ENCODE results near the gene NFATC1. TPM values are rescaled to one million over a fixed set of nuclear protein-coding genes. Genes with fewer than 3 reads are reported as not detected.
A peak's percentile ranks its signal among the peaks of the same experiment; 100 is the strongest.

NFATC1 gene
- total RNA-seq, 4 donors from 2014 or later, result 2.1 to 41.3 (median 7.6) TPM

DNA sequence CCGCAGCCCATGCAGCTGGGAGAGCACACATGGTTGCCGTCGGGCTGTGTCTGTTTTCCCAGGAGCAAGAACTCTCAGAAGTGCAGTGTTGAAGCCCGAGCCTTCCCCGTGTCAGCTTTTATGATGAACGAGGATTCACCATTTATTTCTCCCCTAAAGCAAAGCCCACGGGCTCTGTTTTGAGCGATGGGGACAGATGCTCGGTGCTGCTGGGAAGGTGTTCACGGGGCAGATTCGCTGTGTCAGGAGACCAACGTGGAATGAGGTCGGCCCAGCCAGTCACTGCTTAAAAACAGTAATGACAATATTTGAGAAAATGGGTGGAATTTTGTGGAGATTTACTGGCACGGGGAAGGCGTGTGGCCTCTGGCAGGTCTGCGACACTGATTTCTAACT, 43.9 kb downstream of the NFATC1 start:
- TF ChIP-seq CTCF (IDR thresholded peaks at IDR 0.05) (no peak), POLR2A (IDR thresholded peaks at IDR 0.05) (no peak)

GRCh38 chr18:79440316-79441110, 44.8 kb downstream of the NFATC1 start:
- DNase-seq, result peak in 1 of 3 donors; percentile 63
- no peak overlapping the region for H3K27ac ChIP-seq
- no peaks in the 10 kb centered on the region for H3K9me3 ChIP-seq
- no peaks in the 10 kb centered on the region for H3K36me3 ChIP-seq
- H3K27me3 ChIP-seq, result no peaks in the 10 kb centered on the region
- H3K4me3 ChIP-seq, result no peak overlapping the region
- no peak for TF ChIP-seq POLR2A (IDR thresholded peaks at IDR 0.05)
- no peak for TF ChIP-seq CTCF (IDR thresholded peaks at IDR 0.05)
- H3K4me1 ChIP-seq, result peaks cover 0 to 5% (median 0%) of the 10 kb centered on the region in 4 donors

More for the DNA sequence above, 43.9 kb downstream of the NFATC1 start:
- H3K27ac ChIP-seq, result no peak overlapping the region
- peaks cover 0 to 11% (median 0%) of the 10 kb centered on the region in 4 donors for H3K4me1 ChIP-seq
- H3K9me3 ChIP-seq, result no peaks in the 10 kb centered on the region
- no peaks in the 10 kb centered on the region for H3K27me3 ChIP-seq
- H3K4me3 ChIP-seq, result no peak overlapping the region
- no peak for DNase-seq
- no peaks in the 10 kb centered on the region for H3K36me3 ChIP-seq

GRCh38 chr18:79441420-79441819, 45.7 kb downstream of the NFATC1 start:
- H3K4me1 ChIP-seq, result peaks cover 0 to under 1% (median 0%) of the 10 kb centered on the region in 4 donors
- no peak overlapping the region for H3K4me3 ChIP-seq
- H3K27ac ChIP-seq, result no peak overlapping the region
- H3K9me3 ChIP-seq, result no peaks in the 10 kb centered on the region
- no peaks in the 10 kb centered on the region for H3K36me3 ChIP-seq
- no peak for DNase-seq
- no peaks in the 10 kb centered on the region for H3K27me3 ChIP-seq
- no peak for TF ChIP-seq POLR2A (IDR thresholded peaks at IDR 0.05)
- TF ChIP-seq CTCF (IDR thresholded peaks at IDR 0.05), result no peak

GRCh38 chr18:79442508-79443221, 46.9 kb downstream of the NFATC1 start:
- no peaks in the 10 kb centered on the region for H3K27me3 ChIP-seq
- H3K4me3 ChIP-seq, result no peak overlapping the region
- no peak for TF ChIP-seq POLR2A (IDR thresholded peaks at IDR 0.05)
- no peak for TF ChIP-seq CTCF (IDR thresholded peaks at IDR 0.05)
- H3K27ac ChIP-seq, result peak overlapping the region in 1 of 4 donors; percentile 51
- no peaks in the 10 kb centered on the region for H3K36me3 ChIP-seq
- no peaks in the 10 kb centered on the region for H3K9me3 ChIP-seq
- DNase-seq, result peak in 1 of 3 donors; percentile 41
- no peaks in the 10 kb centered on the region for H3K4me1 ChIP-seq

DNA sequence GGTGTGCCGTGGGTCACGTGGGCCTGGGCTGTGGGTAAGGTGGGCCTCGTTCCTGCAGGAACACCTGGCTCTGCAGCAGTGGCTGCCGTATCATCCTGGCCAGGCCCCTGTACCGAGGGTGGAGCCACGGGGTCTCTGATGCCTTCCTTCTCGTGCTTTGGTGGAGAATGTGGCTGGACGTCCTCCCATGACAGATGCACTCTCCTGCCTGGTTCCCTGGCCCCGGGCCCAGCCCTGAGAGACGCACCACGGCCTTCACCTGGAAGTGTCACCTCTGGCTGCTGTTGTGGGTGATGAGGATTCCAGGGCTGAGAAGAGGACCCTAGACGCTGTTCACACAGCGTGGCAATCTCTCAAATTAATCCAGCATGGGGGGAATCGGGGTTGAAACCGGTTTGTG, 49.5 kb downstream of the NFATC1 start:
- H3K27ac ChIP-seq, result no peak overlapping the region
- TF ChIP-seq POLR2A (IDR thresholded peaks at IDR 0.05), result no peak
- TF ChIP-seq CTCF (IDR thresholded peaks at IDR 0.05), result no peak
- no peaks in the 10 kb centered on the region for H3K27me3 ChIP-seq
- H3K36me3 ChIP-seq, result no peaks in the 10 kb centered on the region
- no peak overlapping the region for H3K4me3 ChIP-seq
- H3K9me3 ChIP-seq, result no peaks in the 10 kb centered on the region
- no peak for DNase-seq
- H3K4me1 ChIP-seq, result no peaks in the 10 kb centered on the region
